Stimulated activated naive CD4-positive, alpha-beta T cell treated with Interleukin-2 at 50 U/mL for 16 hours (primary cell): ENCODE data around the gene KBTBD2.
A peak's percentile ranks its signal among the peaks of the same experiment; 100 is the strongest.
"Not testable (repeated sequence)": the region's sequence is repeated elsewhere in the genome, so short reads cannot be mapped to it uniquely, and the experiment has no call there.

Experiments
- DNase-seq: peaks from one replicate; lab custom pipeline; 2025; lab: John Stamatoyannopoulos, UW

Gene KBTBD2

DNA sequence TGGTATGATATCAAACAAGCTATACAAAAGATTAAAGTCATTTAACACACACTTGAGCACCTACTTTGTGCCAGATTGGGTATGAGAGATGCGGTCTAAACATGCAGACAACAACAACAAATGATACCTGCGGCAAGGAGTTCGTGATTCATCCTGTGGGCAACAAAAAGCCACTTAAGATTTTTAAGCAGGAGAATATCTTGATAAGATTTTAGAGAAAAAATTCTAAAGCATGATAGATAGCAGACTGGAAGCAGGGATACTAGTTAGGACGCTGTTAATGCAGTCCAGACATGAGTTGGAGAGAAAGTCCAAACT lies 1.6 kb upstream of the KBTBD2 start:
- peak; percentile 6 for DNase-seq

DNA sequence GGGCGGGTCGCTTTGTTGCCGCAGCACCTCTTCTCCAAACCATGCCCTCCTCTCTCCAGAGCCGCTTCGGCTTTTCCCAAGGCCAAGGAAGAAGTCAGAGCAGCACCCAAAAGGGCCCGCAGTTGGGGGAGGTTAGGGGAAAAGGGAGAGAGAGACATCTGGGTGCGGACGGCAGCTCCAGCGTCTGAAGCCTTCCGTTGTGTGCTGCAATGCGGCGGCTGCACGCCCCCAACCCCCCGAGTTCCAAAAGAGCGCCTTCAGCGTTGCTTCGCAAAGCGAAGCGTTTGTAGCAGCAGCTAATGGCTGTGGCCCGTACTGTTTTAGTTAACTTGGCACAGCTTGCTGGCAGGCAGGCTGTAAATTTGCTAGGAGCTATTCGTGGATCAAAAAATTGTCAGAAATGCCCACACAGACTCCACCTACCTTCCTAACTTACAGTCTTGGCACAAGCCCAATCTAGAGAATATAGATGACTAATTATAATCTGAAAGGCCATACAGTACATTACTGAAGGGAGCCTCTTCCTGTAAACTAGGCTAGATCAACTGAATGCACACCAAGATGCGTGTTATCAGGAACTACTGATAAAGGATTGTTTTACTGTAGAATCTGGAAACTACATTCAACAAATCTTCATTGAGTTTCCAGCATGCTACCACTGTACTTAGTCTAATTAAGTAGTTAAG lies 1.1 kb upstream of the KBTBD2 start:
- DNase-seq, result peak; percentile 57

DNA sequence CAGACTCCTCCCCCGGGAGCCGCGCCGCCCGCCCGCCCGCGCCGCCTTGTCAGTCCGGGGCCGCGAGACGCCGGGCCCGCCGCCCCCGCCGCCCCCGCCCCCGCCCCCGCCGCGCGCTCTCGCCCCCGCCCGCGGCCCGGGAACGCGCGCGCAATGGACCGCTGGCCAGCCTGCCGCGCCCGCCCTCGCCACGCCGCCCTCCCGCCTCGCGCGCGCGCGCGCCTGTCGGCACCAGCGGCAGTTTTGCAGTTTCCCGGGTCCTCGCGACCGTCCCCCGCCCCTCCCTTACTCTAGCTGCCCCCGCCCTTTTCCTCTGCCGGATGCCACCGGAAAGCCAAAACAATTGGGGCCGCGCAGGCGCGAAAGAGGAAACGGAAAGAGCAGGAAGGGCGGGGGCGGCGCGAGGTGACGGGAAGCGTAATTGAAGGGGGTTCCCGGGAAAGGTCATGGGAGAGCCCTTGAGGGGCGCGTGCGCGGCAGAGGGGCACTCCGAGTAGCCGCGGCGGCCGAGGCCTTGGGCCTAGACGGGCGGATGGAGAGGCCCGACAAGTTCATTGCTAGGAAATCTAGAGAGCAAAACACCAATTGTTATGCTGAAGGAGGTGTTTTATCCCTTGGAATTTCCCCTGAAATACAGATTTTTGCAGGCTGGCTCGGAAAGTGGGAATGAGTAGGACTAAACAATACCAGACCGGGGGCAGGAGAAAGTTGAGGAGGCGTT lies 400 bp upstream of the KBTBD2 start:
- peak; percentile 97 for DNase-seq

- no peak for DNase-seq
Measured at GRCh38 chr7:32890793-32891042, 842 bp downstream of the KBTBD2 start.

DNA sequence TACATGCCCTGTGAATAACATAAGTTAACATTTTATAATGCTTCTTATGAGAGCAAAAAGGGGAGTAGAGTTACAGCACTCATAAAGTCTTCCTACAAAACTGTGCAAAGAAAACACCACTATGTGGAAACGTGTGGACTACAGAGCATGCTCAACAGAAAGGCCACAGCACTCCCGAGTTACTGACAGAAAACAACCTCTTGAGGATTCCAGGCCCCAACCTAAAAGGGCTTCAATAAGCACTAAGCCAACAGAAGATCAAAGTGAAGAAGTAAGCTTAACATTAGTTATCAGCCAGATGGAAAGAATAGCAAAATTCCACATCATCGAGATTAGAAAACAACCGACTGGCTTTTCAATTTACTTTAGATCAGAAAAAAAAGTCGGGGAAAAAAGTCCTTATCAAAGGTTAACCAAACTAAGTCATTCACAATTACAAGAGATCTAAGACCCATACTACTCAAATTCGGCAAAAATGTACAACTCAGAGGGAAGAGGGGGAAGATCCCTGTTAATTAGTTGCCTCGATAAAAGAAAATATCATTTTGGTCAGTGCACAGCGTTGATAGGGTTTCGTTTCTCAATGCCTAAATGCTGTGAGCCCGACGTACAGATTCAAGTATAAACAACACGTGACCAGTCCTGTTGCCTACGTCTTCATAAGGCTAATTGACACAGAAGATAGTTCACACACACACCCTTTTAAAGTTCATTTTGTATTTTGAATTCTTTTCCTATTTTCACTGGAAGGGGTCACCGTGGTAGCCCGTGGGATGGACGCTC lies 1.4 kb downstream of the KBTBD2 start:
- peak; percentile 19 for DNase-seq

DNA sequence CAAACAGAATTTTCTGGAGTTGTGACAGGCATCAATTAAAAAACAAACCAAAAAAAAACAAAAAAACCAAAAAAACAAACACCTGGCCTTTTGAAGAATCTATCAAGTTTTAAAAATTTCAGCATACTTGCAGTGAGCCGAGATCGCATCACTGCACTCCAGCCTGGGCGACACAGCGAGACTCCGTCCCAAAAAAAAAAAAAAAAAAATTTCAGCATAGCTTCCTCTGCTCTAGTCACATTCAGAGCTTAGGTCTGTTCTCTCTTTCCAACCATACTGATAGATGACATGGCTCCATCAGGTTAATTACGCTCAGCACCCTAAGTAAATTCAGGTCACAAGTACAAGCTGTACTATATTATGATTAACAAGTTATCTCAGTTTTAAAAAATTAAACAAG lies 3.1 kb downstream of the KBTBD2 start:
- no peak for DNase-seq

GRCh38 chr7:32887395-32887794 lies 4.2 kb downstream of the KBTBD2 start:
- DNase-seq, result no peak

GRCh38 chr7:32881074-32881982 lies 10.2 kb downstream of the KBTBD2 start:
- no peak for DNase-seq

DNA sequence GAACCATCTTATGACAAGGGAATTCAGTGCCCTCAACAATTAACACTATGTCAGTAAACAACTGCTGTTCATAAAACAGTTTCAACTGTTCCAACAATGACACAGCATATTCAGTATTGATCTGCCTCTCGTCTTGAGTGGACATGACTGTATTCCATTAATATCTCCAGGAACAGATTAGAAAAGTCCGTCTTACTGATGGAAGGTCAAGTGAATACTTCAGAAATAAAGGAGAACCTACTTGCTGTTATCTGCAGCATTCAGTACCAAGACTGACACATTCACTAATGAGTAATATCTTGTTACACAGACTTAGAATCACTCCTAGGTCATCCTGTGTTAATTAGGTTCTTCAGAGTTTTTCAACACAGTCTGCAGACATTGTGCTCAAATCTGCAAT lies 12.1 kb downstream of the KBTBD2 start:
- no peak for DNase-seq

GRCh38 chr7:32878023-32878422 lies 13.5 kb downstream of the KBTBD2 start:
- not testable (repeated sequence) for DNase-seq

GRCh38 chr7:32872421-32872820 lies 19.1 kb downstream of the KBTBD2 start:
- DNase-seq, result no peak

DNA sequence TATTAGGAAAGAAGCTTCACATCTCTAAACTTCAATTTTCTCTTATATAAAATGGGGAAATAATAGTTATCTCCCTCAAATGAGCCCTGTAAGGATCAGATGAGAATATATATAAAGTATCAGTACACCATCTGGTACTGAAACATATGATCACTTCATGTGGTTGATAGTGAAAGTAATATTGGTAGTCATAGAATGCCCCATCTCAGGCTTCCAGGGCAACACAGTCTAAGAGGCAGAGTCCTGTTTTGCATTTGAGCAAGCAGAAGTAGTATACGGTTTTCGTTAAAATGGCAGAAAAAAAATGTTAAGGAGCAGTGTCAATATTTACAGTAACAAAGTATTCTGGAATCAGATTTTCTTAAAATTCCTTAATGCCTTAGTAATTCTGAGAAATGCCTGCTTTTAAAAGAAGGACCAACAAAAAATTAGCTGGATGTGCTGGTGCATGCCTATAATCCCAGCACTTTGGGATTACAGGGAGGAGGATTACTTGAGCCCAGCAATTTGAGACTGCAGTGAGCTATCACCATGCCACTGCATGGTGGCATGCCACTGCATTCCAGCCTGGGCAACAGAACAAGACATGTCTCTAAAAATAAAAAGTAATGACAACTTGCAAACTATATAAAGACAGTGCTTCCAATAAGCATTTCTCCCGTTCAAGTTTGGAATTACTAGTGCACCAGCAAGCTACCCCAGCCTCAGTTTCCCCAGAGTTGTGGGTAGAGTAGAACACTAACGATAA lies 19.8 kb downstream of the KBTBD2 start:
- no peak for DNase-seq

- DNase-seq, result no peak
Measured at GRCh38 chr7:32870298-32870697, 21.3 kb downstream of the KBTBD2 start.

- no peak for DNase-seq
Measured at GRCh38 chr7:32869716-32870115, 21.8 kb downstream of the KBTBD2 start.

DNA sequence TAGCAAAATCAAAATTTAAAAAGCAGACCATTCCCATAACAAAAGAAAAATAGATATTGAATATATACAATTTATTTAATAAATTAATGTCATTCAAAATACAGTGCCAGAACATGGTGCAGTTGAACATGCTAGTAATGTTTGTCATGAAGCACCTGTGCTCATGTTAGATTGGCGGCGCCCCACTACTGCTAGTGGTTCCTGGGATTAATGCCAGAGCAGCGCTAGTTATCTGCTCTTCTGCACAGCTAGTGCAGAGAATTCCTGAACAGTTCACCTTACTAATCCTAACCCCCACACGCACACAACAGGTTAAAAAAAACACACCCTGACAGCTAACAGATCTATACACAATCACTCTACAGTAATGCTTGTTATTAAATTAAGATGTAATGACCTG lies 23.4 kb downstream of the KBTBD2 start:
- no peak for DNase-seq

- no peak for DNase-seq
Measured at GRCh38 chr7:32865448-32866030, 26.0 kb downstream of the KBTBD2 start.

DNA sequence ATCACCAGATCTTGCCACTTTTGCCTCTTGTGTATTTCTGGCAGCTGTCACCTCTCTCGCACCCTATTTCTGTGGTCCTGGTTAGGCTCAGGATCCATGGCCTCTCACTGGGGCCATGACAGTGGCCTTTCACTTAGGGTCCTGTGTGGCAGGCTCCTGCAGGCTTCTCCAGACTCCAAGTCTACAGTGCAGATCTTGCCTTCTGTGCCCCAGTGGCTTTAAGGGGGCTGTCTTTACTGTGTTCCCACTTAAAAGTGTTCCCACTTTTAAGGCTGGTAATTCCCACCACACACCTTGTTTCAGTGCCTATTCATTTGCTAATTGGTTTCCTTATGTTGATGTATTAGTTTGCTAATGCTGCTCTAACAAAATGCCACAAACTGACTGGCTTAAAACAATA lies 27.7 kb downstream of the KBTBD2 start:
- DNase-seq, result not testable (repeated sequence)

DNA sequence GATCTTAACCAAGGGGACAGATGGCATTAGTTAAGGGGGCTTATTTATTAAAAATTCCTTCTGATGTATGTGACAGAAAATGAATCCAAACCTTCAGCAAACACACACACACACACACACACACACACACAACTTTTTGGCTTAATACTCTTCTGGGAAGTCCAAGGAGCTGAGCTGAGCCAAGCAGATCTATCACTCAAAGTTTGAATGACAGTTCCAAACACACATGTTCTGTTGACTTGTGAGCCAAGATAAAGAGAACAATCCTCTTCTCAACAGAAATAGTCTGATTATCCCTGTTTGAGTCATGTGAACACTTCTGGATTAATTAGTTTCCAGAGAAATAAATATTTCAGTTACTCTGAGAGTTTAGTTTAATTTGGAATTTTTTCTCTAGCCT lies 31.5 kb downstream of the KBTBD2 start:
- DNase-seq, result no peak

GRCh38 chr7:32858648-32859047 lies 32.9 kb downstream of the KBTBD2 start:
- DNase-seq, result no peak

DNA sequence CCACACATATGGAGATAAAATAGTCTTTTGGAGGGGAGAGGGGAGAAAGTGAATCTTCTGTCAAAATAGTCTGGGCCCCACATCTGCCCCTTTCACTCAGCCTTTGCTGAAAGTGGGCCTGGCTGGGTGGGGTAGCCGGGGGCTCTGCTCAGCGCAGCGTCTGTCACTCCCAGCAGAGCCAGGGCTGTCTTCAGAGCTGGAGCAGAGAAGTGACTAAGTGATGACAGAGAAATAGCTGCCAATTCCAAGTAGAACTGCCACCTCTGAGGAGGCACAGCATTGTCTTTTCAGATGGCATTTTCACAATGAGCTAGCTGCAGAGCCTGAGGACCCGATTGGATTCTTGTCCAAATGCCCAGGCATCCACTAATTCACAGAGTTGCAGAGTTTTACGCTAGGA lies 34.5 kb downstream of the KBTBD2 start:
- DNase-seq, result not testable (repeated sequence)
